ENCODE measurements around the gene CNTNAP2.

DNA sequence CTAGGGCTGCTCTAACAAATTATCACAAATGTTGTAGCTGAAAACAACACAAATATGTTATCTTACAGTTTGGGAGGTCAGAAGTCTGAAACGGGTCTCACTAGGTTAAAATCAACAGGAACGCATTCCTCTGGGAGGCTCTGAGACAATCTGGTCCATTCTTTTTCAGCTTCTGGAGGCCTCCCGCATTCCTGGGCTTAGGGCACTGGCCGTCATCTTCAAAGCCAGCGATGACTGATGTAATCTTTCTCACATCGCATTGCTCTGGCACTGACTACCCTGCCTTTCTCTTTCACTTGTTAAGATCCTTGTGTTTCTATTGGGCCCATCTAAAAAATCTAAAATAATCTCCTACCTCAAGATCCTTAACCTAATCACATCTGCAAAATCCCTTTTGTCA is 1402.5 kb downstream of the CNTNAP2 start:
- TF ChIP-seq, protein P1, sequence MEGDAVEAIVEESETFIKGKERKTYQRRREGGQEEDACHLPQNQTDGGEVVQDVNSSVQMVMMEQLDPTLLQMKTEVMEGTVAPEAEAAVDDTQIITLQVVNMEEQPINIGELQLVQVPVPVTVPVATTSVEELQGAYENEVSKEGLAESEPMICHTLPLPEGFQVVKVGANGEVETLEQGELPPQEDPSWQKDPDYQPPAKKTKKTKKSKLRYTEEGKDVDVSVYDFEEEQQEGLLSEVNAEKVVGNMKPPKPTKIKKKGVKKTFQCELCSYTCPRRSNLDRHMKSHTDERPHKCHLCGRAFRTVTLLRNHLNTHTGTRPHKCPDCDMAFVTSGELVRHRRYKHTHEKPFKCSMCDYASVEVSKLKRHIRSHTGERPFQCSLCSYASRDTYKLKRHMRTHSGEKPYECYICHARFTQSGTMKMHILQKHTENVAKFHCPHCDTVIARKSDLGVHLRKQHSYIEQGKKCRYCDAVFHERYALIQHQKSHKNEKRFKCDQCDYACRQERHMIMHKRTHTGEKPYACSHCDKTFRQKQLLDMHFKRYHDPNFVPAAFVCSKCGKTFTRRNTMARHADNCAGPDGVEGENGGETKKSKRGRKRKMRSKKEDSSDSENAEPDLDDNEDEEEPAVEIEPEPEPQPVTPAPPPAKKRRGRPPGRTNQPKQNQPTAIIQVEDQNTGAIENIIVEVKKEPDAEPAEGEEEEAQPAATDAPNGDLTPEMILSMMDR (IDR thresholded peaks at IDR 0.05): no peak
- TF ChIP-seq POLR2AphosphoS5 (IDR thresholded peaks at IDR 0.05; ENCODE audit: low read depth, low read length) (no peak), TCF7L2 (IDR thresholded peaks at IDR 0.05; ENCODE audit: low read depth, low read length) (no peak)
- TF ChIP-seq, protein P2, sequence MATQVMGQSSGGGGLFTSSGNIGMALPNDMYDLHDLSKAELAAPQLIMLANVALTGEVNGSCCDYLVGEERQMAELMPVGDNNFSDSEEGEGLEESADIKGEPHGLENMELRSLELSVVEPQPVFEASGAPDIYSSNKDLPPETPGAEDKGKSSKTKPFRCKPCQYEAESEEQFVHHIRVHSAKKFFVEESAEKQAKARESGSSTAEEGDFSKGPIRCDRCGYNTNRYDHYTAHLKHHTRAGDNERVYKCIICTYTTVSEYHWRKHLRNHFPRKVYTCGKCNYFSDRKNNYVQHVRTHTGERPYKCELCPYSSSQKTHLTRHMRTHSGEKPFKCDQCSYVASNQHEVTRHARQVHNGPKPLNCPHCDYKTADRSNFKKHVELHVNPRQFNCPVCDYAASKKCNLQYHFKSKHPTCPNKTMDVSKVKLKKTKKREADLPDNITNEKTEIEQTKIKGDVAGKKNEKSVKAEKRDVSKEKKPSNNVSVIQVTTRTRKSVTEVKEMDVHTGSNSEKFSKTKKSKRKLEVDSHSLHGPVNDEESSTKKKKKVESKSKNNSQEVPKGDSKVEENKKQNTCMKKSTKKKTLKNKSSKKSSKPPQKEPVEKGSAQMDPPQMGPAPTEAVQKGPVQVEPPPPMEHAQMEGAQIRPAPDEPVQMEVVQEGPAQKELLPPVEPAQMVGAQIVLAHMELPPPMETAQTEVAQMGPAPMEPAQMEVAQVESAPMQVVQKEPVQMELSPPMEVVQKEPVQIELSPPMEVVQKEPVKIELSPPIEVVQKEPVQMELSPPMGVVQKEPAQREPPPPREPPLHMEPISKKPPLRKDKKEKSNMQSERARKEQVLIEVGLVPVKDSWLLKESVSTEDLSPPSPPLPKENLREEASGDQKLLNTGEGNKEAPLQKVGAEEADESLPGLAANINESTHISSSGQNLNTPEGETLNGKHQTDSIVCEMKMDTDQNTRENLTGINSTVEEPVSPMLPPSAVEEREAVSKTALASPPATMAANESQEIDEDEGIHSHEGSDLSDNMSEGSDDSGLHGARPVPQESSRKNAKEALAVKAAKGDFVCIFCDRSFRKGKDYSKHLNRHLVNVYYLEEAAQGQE (IDR thresholded peaks at IDR 0.05; ENCODE audit: insufficient read depth in 1 of 2, low read depth in 2 of 2, low read length in 1 of 2): no peak
